Activated naive CD8-positive, alpha-beta T cell treated with anti-CD3 and anti-CD28 coated beads for 36 hours (primary cell): Measurements from ENCODE around the gene DIPK2B. TPM values are rescaled to one million over a fixed set of nuclear protein-coding genes. Genes with fewer than 3 reads are reported as not detected.

Source experiments
- DNase-seq: peaks from one replicate; pipeline ENCODE4 v3.0.0; 2021
- H3K27ac Mint-ChIP-seq: one replicate; pipeline ENCODE4 v1.8.0; 2022; ENCODE audit warnings: mild to moderate bottlenecking, moderate library complexity, mixed read lengths
- H3K27me3 Mint-ChIP-seq: one replicate; pipeline ENCODE4 v1.8.0; 2022; ENCODE audit warnings: mild to moderate bottlenecking, mixed read lengths
- H3K36me3 Mint-ChIP-seq: one replicate; pipeline ENCODE4 v1.8.0; 2021; ENCODE audit warnings: mild to moderate bottlenecking, mixed read lengths
- H3K4me1 Mint-ChIP-seq: one replicate; pipeline ENCODE4 v1.8.0; 2021; ENCODE audit warnings: mixed read lengths
- H3K4me3 Mint-ChIP-seq: one replicate; pipeline ENCODE4 v1.8.0; 2022; ENCODE audit warnings: mild to moderate bottlenecking, moderate library complexity, mixed read lengths
- H3K9me3 Mint-ChIP-seq: one replicate; pipeline ENCODE4 v1.8.0; 2022; ENCODE audit warnings: mixed read lengths
- total RNA-seq, 2 experiments: library from RNA; stranded (reverse); gene quantifications; one replicate each; pipeline ENCODE4 v1.2.3, GENCODE V29; 2021

DIPK2B gene
- total RNA-seq, 2 experiments from 2014 or later = not detected

DNA sequence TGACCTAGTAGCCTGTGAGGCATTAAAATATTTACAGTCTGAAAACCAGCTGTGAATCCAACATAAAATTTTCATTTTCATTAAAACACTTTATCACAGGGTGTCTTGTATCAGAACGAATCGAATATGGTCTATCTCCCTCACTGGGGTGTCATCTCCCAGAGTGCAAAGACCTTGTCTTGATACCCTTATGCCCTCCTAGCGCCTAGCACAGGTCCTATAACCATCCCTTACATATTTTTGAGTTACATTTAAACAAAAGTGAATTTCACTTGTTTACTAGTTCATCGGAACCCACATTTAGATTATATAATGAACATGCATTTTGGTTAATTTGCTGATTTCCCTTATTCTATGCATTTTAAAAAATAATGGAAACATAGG is 14.0 kb downstream of the DIPK2B start:
- DNase-seq = no peak
- H3K9me3 Mint-ChIP-seq = no peaks in the 10 kb centered on the region
- no peaks in the 10 kb centered on the region for H3K27me3 Mint-ChIP-seq
- no peak overlapping the region for H3K27ac Mint-ChIP-seq
- no peak overlapping the region for H3K4me3 Mint-ChIP-seq
- peaks cover 13% of the 10 kb centered on the region for H3K4me1 Mint-ChIP-seq
- H3K36me3 Mint-ChIP-seq = no peaks in the 10 kb centered on the region

GRCh38 chrX:45184211-45184610 is 16.5 kb downstream of the DIPK2B start:
- DNase-seq = no peak
- Mint-ChIP-seq H3K27ac (no peak overlapping the region), H3K4me3 (no peak overlapping the region), H3K9me3 (no peaks in the 10 kb centered on the region), H3K36me3 (no peaks in the 10 kb centered on the region), H3K4me1 (peaks cover 6% of the 10 kb centered on the region), H3K27me3 (no peaks in the 10 kb centered on the region)

GRCh38 chrX:45172890-45173289 is 27.8 kb downstream of the DIPK2B start:
- no peaks in the 10 kb centered on the region for H3K36me3 Mint-ChIP-seq
- H3K4me3 Mint-ChIP-seq = no peak overlapping the region
- peaks cover 2% of the 10 kb centered on the region for H3K4me1 Mint-ChIP-seq
- no peak overlapping the region for H3K27ac Mint-ChIP-seq
- no peak for DNase-seq
- H3K9me3 Mint-ChIP-seq = no peaks in the 10 kb centered on the region
- no peaks in the 10 kb centered on the region for H3K27me3 Mint-ChIP-seq

DNA sequence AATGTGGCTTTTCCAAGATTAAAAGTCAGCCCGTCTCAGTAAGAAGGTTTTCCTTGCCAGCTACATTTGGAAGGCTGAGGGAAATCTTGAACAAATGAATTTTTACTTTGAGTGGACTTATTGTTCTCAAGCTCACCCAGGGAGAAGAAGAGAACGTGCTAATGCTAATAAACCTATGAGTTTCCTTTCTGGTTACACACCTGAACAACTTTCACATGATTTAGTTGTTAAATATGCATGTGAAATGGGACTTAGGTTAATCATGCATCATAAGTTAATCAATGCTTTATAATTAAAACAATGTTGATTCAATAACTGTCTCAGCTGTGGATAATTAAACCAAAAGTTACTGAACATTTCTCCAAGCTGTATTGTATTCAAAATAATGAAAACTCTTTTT is 33.9 kb downstream of the DIPK2B start:
- no peaks in the 10 kb centered on the region for H3K27me3 Mint-ChIP-seq
- no peaks in the 10 kb centered on the region for H3K36me3 Mint-ChIP-seq
- no peak for DNase-seq
- peaks cover 2% of the 10 kb centered on the region for H3K9me3 Mint-ChIP-seq
- no peak overlapping the region for H3K27ac Mint-ChIP-seq
- no peaks in the 10 kb centered on the region for H3K4me1 Mint-ChIP-seq
- no peak overlapping the region for H3K4me3 Mint-ChIP-seq

- H3K36me3 Mint-ChIP-seq = no peaks in the 10 kb centered on the region
- H3K9me3 Mint-ChIP-seq = peaks cover 2% of the 10 kb centered on the region
- no peak overlapping the region for H3K27ac Mint-ChIP-seq
- DNase-seq = no peak
- no peak overlapping the region for H3K4me3 Mint-ChIP-seq
- no peaks in the 10 kb centered on the region for H3K27me3 Mint-ChIP-seq
- no peaks in the 10 kb centered on the region for H3K4me1 Mint-ChIP-seq
These were observed 35.0 kb downstream of the DIPK2B start for GRCh38 chrX:45165726-45166125.

DNA sequence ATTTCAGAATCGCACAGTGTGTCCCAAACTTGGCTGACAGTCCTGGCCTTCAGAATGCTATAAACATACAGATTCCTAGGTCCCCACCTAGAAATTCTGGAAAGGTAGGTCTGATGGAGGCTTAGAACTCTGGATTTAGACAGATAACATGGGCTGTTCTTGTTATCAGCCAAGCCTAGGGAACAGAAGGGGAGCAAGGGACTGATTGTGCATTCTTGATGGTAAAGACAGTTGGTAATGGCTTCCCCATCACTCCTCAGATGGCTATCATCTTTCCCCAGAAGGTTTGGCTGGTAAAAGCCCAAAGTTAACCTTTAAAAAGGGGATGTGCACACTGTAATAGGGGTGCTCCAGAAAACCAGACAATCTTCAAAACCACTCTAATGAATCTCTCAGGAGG is 35.7 kb downstream of the DIPK2B start:
- peaks cover 2% of the 10 kb centered on the region for H3K9me3 Mint-ChIP-seq
- H3K4me3 Mint-ChIP-seq = no peak overlapping the region
- DNase-seq = no peak
- H3K27me3 Mint-ChIP-seq = no peaks in the 10 kb centered on the region
- no peaks in the 10 kb centered on the region for H3K36me3 Mint-ChIP-seq
- H3K4me1 Mint-ChIP-seq = no peaks in the 10 kb centered on the region
- H3K27ac Mint-ChIP-seq = no peak overlapping the region

GRCh38 chrX:45164021-45164621 is 36.6 kb downstream of the DIPK2B start:
- DNase-seq = no peak
- Mint-ChIP-seq H3K9me3 (peaks cover 2% of the 10 kb centered on the region), H3K27ac (no peak overlapping the region), H3K4me1 (no peaks in the 10 kb centered on the region), H3K36me3 (no peaks in the 10 kb centered on the region), H3K27me3 (no peaks in the 10 kb centered on the region), H3K4me3 (no peak overlapping the region)

- no peaks in the 10 kb centered on the region for H3K27me3 Mint-ChIP-seq
- no peaks in the 10 kb centered on the region for H3K36me3 Mint-ChIP-seq
- H3K27ac Mint-ChIP-seq = no peak overlapping the region
- H3K4me1 Mint-ChIP-seq = no peaks in the 10 kb centered on the region
- no peak overlapping the region for H3K4me3 Mint-ChIP-seq
- H3K9me3 Mint-ChIP-seq = peaks cover 2% of the 10 kb centered on the region
- no peak for DNase-seq
These were observed 43.0 kb downstream of the DIPK2B start for GRCh38 chrX:45157647-45158046.

- no peaks in the 10 kb centered on the region for H3K9me3 Mint-ChIP-seq
- H3K4me3 Mint-ChIP-seq = no peak overlapping the region
- H3K36me3 Mint-ChIP-seq = no peaks in the 10 kb centered on the region
- DNase-seq = no peak
- H3K27me3 Mint-ChIP-seq = no peaks in the 10 kb centered on the region
- H3K4me1 Mint-ChIP-seq = no peaks in the 10 kb centered on the region
- H3K27ac Mint-ChIP-seq = no peak overlapping the region
These were observed 46.2 kb downstream of the DIPK2B start for GRCh38 chrX:45154462-45154861.

DNA sequence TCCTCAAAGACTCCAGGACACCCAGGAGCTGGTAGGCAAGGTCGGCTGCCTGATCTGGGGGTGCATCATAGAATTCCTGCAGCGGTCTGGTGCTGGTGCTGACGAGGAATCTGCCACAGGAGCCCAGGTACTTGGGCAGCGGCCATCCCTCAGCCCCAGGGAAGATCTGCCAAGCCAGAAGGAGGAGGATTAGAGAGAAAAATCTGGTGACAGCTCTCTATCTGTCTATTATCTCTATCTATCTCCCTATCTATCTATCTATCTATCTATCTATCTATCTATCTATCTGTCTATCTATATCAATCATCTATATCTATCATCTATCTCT is 46.7 kb downstream of the DIPK2B start:
- Mint-ChIP-seq H3K27me3 (no peaks in the 10 kb centered on the region), H3K4me1 (no peaks in the 10 kb centered on the region), H3K27ac (no peak overlapping the region), H3K36me3 (no peaks in the 10 kb centered on the region), H3K9me3 (no peaks in the 10 kb centered on the region), H3K4me3 (no peak overlapping the region)
- no peak for DNase-seq
